Gastroesophageal sphincter (tissue), 4 donors: Measurements from ENCODE around the gene TROAP. TPM values are rescaled to one million over a fixed set of nuclear protein-coding genes. Genes with fewer than 3 reads are reported as not detected.

Source experiments
- ATAC-seq: fragments of 150-250 bp; one replicate; pipeline ENCODE4 v1.9.1; 2016; ENCODE audit warnings: mild to moderate bottlenecking, moderate library complexity
- H3K27ac ChIP-seq, 4 donors: fragments of 200-600 bp; sonication (generic) in 3 of 4; 1 replicate in 3 of 4; 2 replicates in 1 of 4; pipeline ENCODE4 v1.5.1; 2016 to 2019
- H3K27me3 ChIP-seq: fragments of 200-600 bp; sonication (generic); one replicate; pipeline ENCODE4 v1.5.1; 2019
- H3K36me3 ChIP-seq, 2 donors: fragments of 200-600 bp; sonication (generic); one replicate each; pipeline ENCODE4 v1.5.1; 2019; ENCODE audit warnings: control low read depth in 1 of 2
- H3K4me1 ChIP-seq, 3 donors: fragments of 200-600 bp; sonication (generic); 1 replicate in 2 of 3; 2 replicates in 1 of 3; pipeline ENCODE4 v1.5.1; 2016 to 2019; ENCODE audit warnings: control low read depth in 2 of 3
- H3K4me3 ChIP-seq, 2 donors: fragments of 200-600 bp; sonication (generic); one replicate each; pipeline ENCODE4 v1.5.1; 2019; ENCODE audit warnings: mild to moderate bottlenecking in 1 of 2, moderate library complexity in 1 of 2
- H3K9me3 ChIP-seq, 3 donors: fragments of 200-600 bp; sonication (generic); one replicate each; pipeline ENCODE4 v1.5.1; 2017 to 2019; ENCODE audit warnings: control low read depth in 2 of 3
- CTCF ChIP-seq, 4 experiments: fragments of 200-600 bp in 2 of 4; fragments of 450-650 bp in 2 of 4; sonication (generic) in 1 of 4; IDR thresholded peaks; one replicate each; pipeline ENCODE4 v1.5.1; 2017 to 2019; ENCODE audit warnings: antibody characterized with exemption in 4 of 4, mild to moderate bottlenecking in 2 of 4, moderate library complexity in 2 of 4
- EP300 ChIP-seq: sonication (generic); formaldehyde crosslinking; IDR thresholded peaks from one replicate; pipeline ENCODE4 v1.6.1; 2017; ENCODE audit warnings: antibody characterized with exemption, mild to moderate bottlenecking
- POLR2A ChIP-seq, 2 donors: fragments of 450-650 bp; IDR thresholded peaks; one replicate each; pipeline ENCODE4 v1.6.1; 2017; ENCODE audit warnings: antibody characterized with exemption in 2 of 2, mild to moderate bottlenecking in 2 of 2, moderate library complexity in 1 of 2
- POLR2AphosphoS5 ChIP-seq: sonication (generic); formaldehyde crosslinking; IDR thresholded peaks from one replicate; pipeline ENCODE4 v1.6.1; 2017; ENCODE audit warnings: antibody characterized with exemption
- WGBS, 2 donors: methylation state at CpG; one replicate each; pipeline ENCODE4 v1.1.5; 2018; ENCODE audit warnings: low coverage in 1 of 2; 5-methylcytosine and 5-hydroxymethylcytosine counted together
- total RNA-seq, 4 donors: library from RNA; depleted of rRNA; stranded (reverse); fragments of >200 nt; gene quantifications; one replicate each; pipeline ENCODE4 v1.1.0, GENCODE V29; 2016

Gene TROAP
- total RNA-seq, 4 donors from 2014 or later: 0.22 TPM; not detected in 3

GRCh38 chr12:49344486-49345050 lies 21.5 kb downstream of the TROAP start:
- no peak for ATAC-seq
- Histone ChIP-seq H3K27me3 (peaks cover 88% of the 10 kb centered on the region), H3K4me3 (peak overlapping the region in 1 of 2 donors; percentile 52), H3K4me1 (peaks cover 15 to 57% (median 48%) of the 10 kb centered on the region in 3 donors), H3K36me3 (no peaks in the 10 kb centered on the region), H3K9me3 (no peaks in the 10 kb centered on the region), H3K27ac (no peak overlapping the region)
- 50% methylated on average over 2 to 3 of the region's 15 CpGs for WGBS, 2 donors
- TF ChIP-seq EP300: no peak
- no peak for TF ChIP-seq POLR2AphosphoS5
- TF ChIP-seq CTCF (IDR thresholded peaks at IDR 0.05): no peak
- TF ChIP-seq POLR2A (IDR thresholded peaks at IDR 0.05): no peak

GRCh38 chr12:49345051-49345824 lies 22.2 kb downstream of the TROAP start:
- TF ChIP-seq POLR2AphosphoS5 (no peak), CTCF (IDR thresholded peaks at IDR 0.05) (no peak), POLR2A (IDR thresholded peaks at IDR 0.05) (no peak), EP300 (no peak)
- no peaks in the 10 kb centered on the region for H3K36me3 ChIP-seq
- WGBS, 2 donors: 0% methylated on average over 14 of the region's 70 CpGs; no CpG with 5 or more reads in 1 of the 2 donors
- H3K4me1 ChIP-seq: peaks cover 15 to 57% (median 48%) of the 10 kb centered on the region in 3 donors
- peak overlapping the region; percentile 12 to 52 for H3K4me3 ChIP-seq
- peaks cover 89% of the 10 kb centered on the region for H3K27me3 ChIP-seq
- H3K27ac ChIP-seq: no peak overlapping the region
- ATAC-seq: no peak
- H3K9me3 ChIP-seq: no peaks in the 10 kb centered on the region

GRCh38 chr12:49345825-49346658 lies 23.0 kb downstream of the TROAP start:
- TF ChIP-seq POLR2A (IDR thresholded peaks at IDR 0.05): no peak
- TF ChIP-seq CTCF (IDR thresholded peaks at IDR 0.05): no peak
- no peak for TF ChIP-seq POLR2AphosphoS5
- no peak for TF ChIP-seq EP300
- H3K36me3 ChIP-seq: no peaks in the 10 kb centered on the region
- H3K27ac ChIP-seq: no peak overlapping the region
- H3K4me1 ChIP-seq: peaks cover 15 to 57% (median 48%) of the 10 kb centered on the region in 3 donors
- 1 to 2% methylated on average over 21 to 27 of the region's 61 CpGs for WGBS, 2 donors
- ATAC-seq: no peak
- peaks cover 96% of the 10 kb centered on the region for H3K27me3 ChIP-seq
- H3K4me3 ChIP-seq: peak overlapping the region in 1 of 2 donors; percentile 52
- no peaks in the 10 kb centered on the region for H3K9me3 ChIP-seq

- Histone ChIP-seq H3K4me1 (peaks cover 15 to 55% (median 48%) of the 10 kb centered on the region in 3 donors), H3K9me3 (no peaks in the 10 kb centered on the region), H3K27ac (no peak within 1 kb of the TSS), H3K27me3 (peaks cover 99% of the 10 kb centered on the region), H3K36me3 (no peaks in the 10 kb centered on the region), H3K4me3 (peak within 1 kb of the TSS in 1 of 2 donors; percentile 52)
- no peak for ATAC-seq
- WGBS, 2 donors: 25% methylated on average over 7 of the region's 47 CpGs; no CpG with 5 or more reads in 1 of the 2 donors
- TF ChIP-seq EP300 (no peak), POLR2AphosphoS5 (no peak), CTCF (IDR thresholded peaks at IDR 0.05) (no peak), POLR2A (IDR thresholded peaks at IDR 0.05) (no peak)
Measured at GRCh38 chr12:49346659-49347310, 23.7 kb downstream of the TROAP start, which contains the start of gene DNAJC22. TSS of gene DNAJC22 (plus strand) at chr12:49346888. CDS start at chr12:49348873, 1,985 bp downstream.
